ENCODE results near the gene CLASRP.
"Not testable (repeated sequence)": the region's sequence is repeated elsewhere in the genome, so short reads cannot be mapped to it uniquely, and the experiment has no call there.

CLASRP gene

GRCh38 chr19:45100846-45101252 is 62.0 kb downstream of the CLASRP start:
- H3K27ac ChIP-seq = no peak overlapping the region
- TF ChIP-seq CTCF (conservative IDR thresholded peaks at IDR 0.05) (no peak), ZFX (IDR thresholded peaks at IDR 0.05) (no peak)

- H3K27ac ChIP-seq = no peak overlapping the region
- TF ChIP-seq CTCF (conservative IDR thresholded peaks at IDR 0.05) (no peak), ZFX (IDR thresholded peaks at IDR 0.05) (no peak)
Observed at GRCh38 chr19:45101806-45102205, 63.0 kb downstream of the CLASRP start.

- no peak for TF ChIP-seq ZFX (IDR thresholded peaks at IDR 0.05)
- TF ChIP-seq CTCF (conservative IDR thresholded peaks at IDR 0.05) = no peak
- H3K27ac ChIP-seq = no peak overlapping the region
Observed at GRCh38 chr19:45102481-45102880, 63.6 kb downstream of the CLASRP start.

GRCh38 chr19:45103156-45103507 is 64.3 kb downstream of the CLASRP start:
- no peak overlapping the region for H3K27ac ChIP-seq
- no peak for TF ChIP-seq ZFX (IDR thresholded peaks at IDR 0.05)
- TF ChIP-seq CTCF (conservative IDR thresholded peaks at IDR 0.05) = no peak

- TF ChIP-seq ZFX (IDR thresholded peaks at IDR 0.05) = no peak
- TF ChIP-seq CTCF (conservative IDR thresholded peaks at IDR 0.05) = no peak
- H3K27ac ChIP-seq = no peak overlapping the region
Observed at GRCh38 chr19:45103508-45104319, 64.9 kb downstream of the CLASRP start.

GRCh38 chr19:45104658-45105349 is 66.0 kb downstream of the CLASRP start:
- no peak overlapping the region for H3K27ac ChIP-seq

GRCh38 chr19:45106363-45106762 is 67.5 kb downstream of the CLASRP start:
- not testable (repeated sequence) for H3K27ac ChIP-seq

More at GRCh38 chr19:45104658-45105349, 66.0 kb downstream of the CLASRP start:
- TF ChIP-seq CTCF (conservative IDR thresholded peaks at IDR 0.05) = no peak
- no peak for TF ChIP-seq ZFX (IDR thresholded peaks at IDR 0.05)

Measured in C4-2B (cell line).